Bronchial epithelial cell (primary cell): ENCODE data around the gene MFAP2. TPM values are rescaled to one million over a fixed set of nuclear protein-coding genes. Genes with fewer than 3 reads are reported as not detected.
"Not testable (repeated sequence)": the region's sequence is repeated elsewhere in the genome, so short reads cannot be mapped to it uniquely, and the experiment has no call there.

ENCODE experiments used
- DNase-seq: peaks from one replicate; pipeline ENCODE4 v3.0.0-alpha.2; 2010; ENCODE audit warnings: low read depth
- FAIRE-seq: peaks from 2 replicates; lab custom pipeline; 2011; peaks lifted over from hg19 to GRCh38; lab: Jason Lieb, UNC
- H3K27me3 ChIP-seq: 2 replicates; pipeline ENCODE4 v1.5.1; 2011; ENCODE audit warnings: low read length; ENCODE audit not compliant: control insufficient read depth, insufficient read depth
- H3K36me3 ChIP-seq: 2 replicates; pipeline ENCODE4 v1.5.1; 2011; ENCODE audit warnings: low read length; ENCODE audit not compliant: control insufficient read depth, insufficient read depth
- H3K4me3 ChIP-seq: 2 replicates; pipeline ENCODE4 v1.5.1; 2011; ENCODE audit warnings: mild to moderate bottlenecking, low read depth, low read length, control low read depth
- total RNA-seq: library from RNA; depleted of rRNA; stranded (reverse); fragments of >200 nt; gene quantifications from 2 replicates; pipeline ENCODE4 v1.2.1, GENCODE V29; 2014
- TF ChIP-seq, protein P1 (sequence below): IDR thresholded peaks from 2 replicates; pipeline ENCODE4 v1.5.1; 2011; ENCODE audit warnings: mild to moderate bottlenecking, moderate library complexity, low read length, control low read depth, inconsistent platforms; ENCODE audit not compliant: insufficient read depth, severe bottlenecking

MFAP2 gene
- total RNA-seq, 1 donor from 2014 or later, result 7.9 TPM

DNA sequence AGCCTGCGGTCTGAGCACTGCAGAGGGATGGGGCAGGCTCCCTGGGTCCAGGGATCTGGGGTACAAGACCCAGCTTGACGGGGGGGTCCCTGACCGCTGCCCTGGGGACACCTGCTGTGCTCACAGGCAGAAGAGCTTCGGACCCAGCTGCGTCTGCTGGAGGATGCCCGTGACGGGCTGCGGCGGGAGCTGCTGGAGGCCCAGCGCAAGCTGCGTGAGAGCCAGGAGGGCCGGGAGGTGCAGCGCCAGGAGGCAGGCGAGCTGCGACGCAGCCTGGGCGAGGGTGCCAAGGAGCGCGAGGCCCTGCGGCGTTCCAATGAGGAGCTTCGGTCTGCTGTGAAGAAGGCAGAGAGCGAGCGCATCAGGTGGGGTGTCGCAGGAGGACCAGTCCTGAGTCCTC is 25.2 kb downstream of the MFAP2 start:
- no peaks in the 10 kb centered on the region for H3K27me3 ChIP-seq
- no peak overlapping the region for H3K4me3 ChIP-seq
- DNase-seq (no peak), FAIRE-seq (no peak)
- peaks cover 7% of the 10 kb centered on the region for H3K36me3 ChIP-seq
- TF ChIP-seq, protein P1, sequence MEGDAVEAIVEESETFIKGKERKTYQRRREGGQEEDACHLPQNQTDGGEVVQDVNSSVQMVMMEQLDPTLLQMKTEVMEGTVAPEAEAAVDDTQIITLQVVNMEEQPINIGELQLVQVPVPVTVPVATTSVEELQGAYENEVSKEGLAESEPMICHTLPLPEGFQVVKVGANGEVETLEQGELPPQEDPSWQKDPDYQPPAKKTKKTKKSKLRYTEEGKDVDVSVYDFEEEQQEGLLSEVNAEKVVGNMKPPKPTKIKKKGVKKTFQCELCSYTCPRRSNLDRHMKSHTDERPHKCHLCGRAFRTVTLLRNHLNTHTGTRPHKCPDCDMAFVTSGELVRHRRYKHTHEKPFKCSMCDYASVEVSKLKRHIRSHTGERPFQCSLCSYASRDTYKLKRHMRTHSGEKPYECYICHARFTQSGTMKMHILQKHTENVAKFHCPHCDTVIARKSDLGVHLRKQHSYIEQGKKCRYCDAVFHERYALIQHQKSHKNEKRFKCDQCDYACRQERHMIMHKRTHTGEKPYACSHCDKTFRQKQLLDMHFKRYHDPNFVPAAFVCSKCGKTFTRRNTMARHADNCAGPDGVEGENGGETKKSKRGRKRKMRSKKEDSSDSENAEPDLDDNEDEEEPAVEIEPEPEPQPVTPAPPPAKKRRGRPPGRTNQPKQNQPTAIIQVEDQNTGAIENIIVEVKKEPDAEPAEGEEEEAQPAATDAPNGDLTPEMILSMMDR, result no peak

DNA sequence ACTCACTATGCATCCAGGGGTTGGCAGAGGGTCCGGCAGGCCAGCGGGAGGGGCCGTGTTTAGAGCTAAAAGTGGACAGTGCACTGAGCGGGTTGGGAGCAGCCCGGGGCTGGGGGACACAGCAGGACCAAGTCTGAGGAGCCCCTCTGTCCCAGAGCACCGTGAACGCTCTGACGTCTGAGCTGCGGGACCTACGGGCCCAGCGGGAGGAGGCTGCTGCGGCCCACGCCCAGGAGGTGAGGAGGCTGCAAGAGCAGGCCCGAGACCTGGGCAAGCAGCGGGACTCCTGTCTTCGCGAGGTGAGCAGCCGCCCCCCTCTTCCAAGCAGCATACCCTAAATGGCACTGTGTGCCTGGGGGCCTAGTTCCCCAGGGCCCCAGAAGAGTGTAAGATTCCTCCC is 25.8 kb downstream of the MFAP2 start:
- H3K27me3 ChIP-seq, result no peaks in the 10 kb centered on the region
- no peak for FAIRE-seq
- no peak for DNase-seq

DNA sequence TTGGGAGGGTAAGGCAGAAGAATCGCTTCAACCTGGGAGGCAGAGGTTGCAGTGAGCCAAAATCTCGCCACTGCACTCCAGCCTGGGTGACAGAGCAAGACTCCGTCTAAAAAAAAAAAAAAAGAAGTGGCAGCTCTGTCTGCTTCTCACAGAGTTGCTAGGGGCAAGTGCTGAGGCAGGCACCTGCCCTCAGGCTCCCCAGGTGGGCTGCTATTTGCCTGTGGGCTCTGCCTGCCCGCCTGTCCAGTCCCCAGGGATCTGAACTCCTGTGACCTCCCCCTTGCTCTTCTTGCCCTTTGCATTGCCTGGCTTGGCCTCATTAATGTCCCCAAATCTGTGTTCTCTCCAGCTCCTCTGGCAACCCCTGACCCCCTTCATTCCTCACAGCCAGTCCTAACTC is 28.0 kb downstream of the MFAP2 start:
- FAIRE-seq, H3K4me3 ChIP-seq, H3K36me3 ChIP-seq, DNase-seq, H3K27me3 ChIP-seq: not testable (repeated sequence)

More for the DNA sequence above, 25.8 kb downstream of the MFAP2 start:
- TF ChIP-seq, protein P1, result no peak
- H3K4me3 ChIP-seq, result no peak overlapping the region
- peaks cover 7% of the 10 kb centered on the region for H3K36me3 ChIP-seq

DNA sequence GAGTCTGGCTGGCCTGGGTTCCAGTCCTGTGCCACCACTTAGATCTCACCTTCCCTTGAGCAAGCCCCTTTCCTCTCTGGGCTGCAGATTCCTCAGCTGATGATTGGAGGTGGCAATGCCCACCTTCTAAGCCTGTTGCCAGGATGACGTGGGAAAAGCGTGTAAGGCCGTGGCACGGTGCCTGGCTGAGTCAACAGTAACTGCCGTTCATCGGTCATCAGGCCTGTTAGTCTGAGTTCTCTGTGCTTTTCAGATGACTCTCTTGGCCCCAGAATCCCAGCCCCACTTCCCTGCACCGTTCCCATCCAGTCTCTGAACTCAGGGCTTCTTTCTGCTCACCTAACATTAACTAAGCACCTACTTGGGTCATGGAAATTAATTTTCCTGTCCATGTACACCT is 31.4 kb downstream of the MFAP2 start:
- DNase-seq, result peak; percentile 89
- H3K27me3 ChIP-seq, H3K4me3 ChIP-seq, FAIRE-seq: not testable (repeated sequence)
- peaks cover 11% of the 10 kb centered on the region for H3K36me3 ChIP-seq

DNA sequence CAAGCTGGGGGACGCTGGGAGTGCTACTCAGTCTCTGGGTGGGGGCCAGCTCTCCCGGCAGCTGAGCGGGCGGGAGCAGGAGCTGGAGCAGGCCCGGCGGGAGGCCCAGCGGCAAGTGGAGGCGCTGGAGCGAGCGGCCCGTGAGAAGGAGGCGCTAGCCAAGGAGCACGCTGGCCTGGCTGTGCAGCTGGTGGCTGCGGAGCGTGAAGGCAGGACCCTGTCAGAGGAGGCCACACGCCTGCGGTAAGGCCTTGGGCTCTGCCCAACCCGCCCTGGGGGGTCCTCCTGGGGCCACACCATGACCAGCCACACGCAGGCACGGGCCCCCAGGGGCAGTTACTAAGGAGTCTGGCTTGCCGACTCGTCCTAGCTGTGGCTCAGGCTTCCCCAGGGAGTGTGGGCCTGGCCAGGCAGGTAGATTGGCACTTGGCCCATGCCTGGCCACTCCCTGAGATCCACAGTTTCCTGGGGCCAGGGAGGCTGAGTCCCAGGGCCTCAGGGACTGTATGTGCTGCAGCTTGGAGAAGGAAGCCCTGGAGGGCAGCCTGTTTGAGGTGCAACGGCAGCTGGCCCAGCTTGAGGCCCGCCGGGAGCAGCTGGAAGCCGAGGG is 32.0 kb downstream of the MFAP2 start:
- peak; percentile 90 for DNase-seq
- peak; percentile 100 for FAIRE-seq
- H3K4me3 ChIP-seq, H3K27me3 ChIP-seq: not testable (repeated sequence)
- H3K36me3 ChIP-seq, result peaks cover 11% of the 10 kb centered on the region

DNA sequence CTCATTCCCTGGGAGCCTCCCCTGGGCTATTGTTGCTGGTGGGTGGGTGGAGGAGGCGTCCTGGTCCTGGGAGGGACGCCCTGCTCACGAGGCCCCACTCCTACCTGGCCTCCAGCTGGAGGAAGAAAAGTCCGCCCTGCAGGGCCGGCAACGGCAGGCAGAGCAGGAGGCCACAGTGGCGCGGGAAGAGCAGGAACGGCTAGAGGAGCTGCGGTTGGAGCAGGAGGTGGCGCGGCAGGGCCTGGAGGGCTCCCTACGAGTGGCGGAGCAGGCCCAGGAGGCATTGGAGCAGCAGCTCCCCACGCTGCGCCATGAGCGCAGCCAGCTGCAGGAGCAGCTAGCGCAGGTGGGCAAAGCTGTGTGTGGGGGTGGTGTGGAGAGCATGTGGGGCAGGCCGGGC is 33.8 kb downstream of the MFAP2 start:
- TF ChIP-seq, protein P1, result no peak
- Histone ChIP-seq H3K36me3 (peaks cover 11% of the 10 kb centered on the region), H3K4me3 (no peak overlapping the region), H3K27me3 (no peaks in the 10 kb centered on the region)
- no peak for FAIRE-seq
- DNase-seq, result no peak

DNA sequence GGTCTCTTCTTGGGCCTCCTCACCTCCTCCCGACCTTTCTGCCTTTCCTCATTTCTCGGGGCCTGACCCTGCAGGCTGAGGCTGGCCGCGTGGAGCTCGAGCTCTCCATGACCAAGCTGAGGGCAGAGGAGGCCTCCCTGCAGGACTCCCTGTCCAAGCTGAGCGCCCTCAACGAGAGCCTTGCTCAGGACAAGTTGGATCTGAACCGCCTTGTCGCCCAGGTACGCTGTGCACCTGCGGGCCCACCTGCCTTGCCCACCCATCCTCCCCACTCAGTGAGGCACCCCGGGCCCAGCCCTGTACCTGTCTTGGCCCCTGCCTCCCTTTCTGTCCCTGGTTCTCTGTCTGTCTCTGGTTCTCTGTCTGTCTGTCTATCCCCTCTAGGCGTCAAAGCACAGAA is 34.2 kb downstream of the MFAP2 start:
- peaks cover 11% of the 10 kb centered on the region for H3K36me3 ChIP-seq
- FAIRE-seq, DNase-seq, H3K4me3 ChIP-seq, H3K27me3 ChIP-seq: not testable (repeated sequence)

DNA sequence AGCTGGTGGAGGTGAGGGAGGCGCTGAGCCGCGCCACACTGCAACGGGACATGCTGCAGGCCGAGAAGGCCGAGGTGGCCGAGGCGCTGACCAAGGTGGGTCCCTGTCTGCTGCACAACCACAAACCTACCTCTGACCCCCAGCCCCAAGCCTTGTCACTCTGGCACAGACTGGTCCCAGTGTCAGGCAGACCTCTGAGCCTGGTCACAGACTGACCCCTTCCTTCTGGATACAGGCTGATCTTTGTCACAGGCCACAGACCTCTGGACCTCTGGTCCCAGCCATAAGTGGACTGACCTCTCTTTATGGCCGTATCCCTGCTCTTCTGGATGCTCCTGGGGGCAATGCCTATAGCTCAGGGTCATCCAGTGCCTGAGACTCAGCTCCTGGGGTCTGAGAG is 34.9 kb downstream of the MFAP2 start:
- not testable (repeated sequence) for H3K27me3 ChIP-seq, DNase-seq, H3K4me3 ChIP-seq
- peaks cover 11% of the 10 kb centered on the region for H3K36me3 ChIP-seq
- peak; percentile 68 for FAIRE-seq
